ENCODE results near the gene CNEP1R1. TPM values are rescaled to one million over a fixed set of nuclear protein-coding genes. Genes with fewer than 3 reads are reported as not detected.

The CNEP1R1 gene
- total and polyA plus RNA-seq, 2 of the 8 experiments (the other 6 are each of a cell fraction or from before 2014, with no cell fraction given) = 10.6 to 13.6 TPM

DNA sequence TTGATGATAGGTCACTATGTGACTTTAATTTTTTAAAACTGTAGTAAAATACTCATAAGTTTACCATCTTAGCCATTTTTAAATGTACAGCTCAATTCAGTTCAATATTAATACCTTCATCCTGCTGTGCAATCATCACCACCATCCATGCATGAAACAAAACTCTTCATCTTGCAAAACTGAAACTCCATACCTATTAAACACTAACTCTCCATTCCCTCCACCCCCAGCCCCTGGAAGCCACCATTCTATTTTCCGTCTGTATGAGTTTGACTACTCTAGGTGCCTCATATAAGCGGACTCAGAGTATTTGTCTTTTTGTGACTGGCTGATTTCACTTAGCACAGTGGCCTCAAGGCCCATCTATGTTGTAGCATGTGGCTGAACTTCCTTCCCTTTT lies 9.4 kb upstream of the CNEP1R1 start:
- no peak overlapping the region for H4K91ac ChIP-seq (replicated peaks; ENCODE audit: insufficient read length, low read length)
- WGBS, 2 experiments (ENCODE audit: extremely low coverage in 1 of 2, insufficient coverage in 1 of 2, insufficient read length in 1 of 2, insufficient replicate concordance in 2 of 2, low coverage in 1 of 2, low lambda C conversion rate in 2 of 2, missing lambda C conversion rate in 1 of 2) = 74% methylated on average over 2 of the region's 2 CpGs; no CpG with 5 or more reads in 1 of the 2 experiments

More for the DNA sequence above, 9.4 kb upstream of the CNEP1R1 start:
- FAIRE-seq (no peak), DNase-seq (ENCODE audit: low read depth in 1 of 2, low spot score in 2 of 2) (no peak)
- no peak overlapping the region for H4K5ac ChIP-seq (ENCODE audit: insufficient read length, low read depth, low read length)
- no peak overlapping the region for H3K56ac ChIP-seq (replicated peaks; ENCODE audit: insufficient read length, low read depth, low read length)
- no peak overlapping the region for H4K8ac ChIP-seq (ENCODE audit: extremely low read depth, insufficient read depth, low read length)
- TF ChIP-seq ASH2L (IDR thresholded peaks at IDR 0.05; ENCODE audit: low read length) (no peak), NANOG (IDR thresholded peaks at IDR 0.05; ENCODE audit: insufficient read depth, low read depth, low read length, poor library complexity, severe bottlenecking) (no peak), BRCA1 (IDR thresholded peaks at IDR 0.05; ENCODE audit: low read depth, low read length) (no peak)
- H3K23ac ChIP-seq (ENCODE audit: insufficient read length) = no peak overlapping the region
- no peaks in the 10 kb centered on the region for H3K27me3 ChIP-seq (replicated peaks in 1 of 4; ENCODE audit: control insufficient read depth in 3 of 4, extremely low read depth in 1 of 4, insufficient read depth in 3 of 4, low read length in 3 of 4)
- no peak overlapping the region for H3K9ac ChIP-seq (replicated peaks in 1 of 4; ENCODE audit: extremely low read depth in 1 of 4, low read depth in 3 of 4, low read length in 3 of 4)
- H2AFZ ChIP-seq (ENCODE audit: low read length) = no peak overlapping the region
- H2BK12ac ChIP-seq (ENCODE audit: low read depth, low read length) = no peak overlapping the region
- ChIA-PET CTCF (ENCODE audit: partially characterized antibody) (interaction anchor here (1.0 to 3.1 kb wide), 3 partner anchors 10 to 156 kb away, joined by 3 to 12 read pairs (median 4); partner anchors contain the start of gene CNEP1R1), POLR2A (ENCODE audit: partially characterized antibody) (no interaction called here)
- no peak overlapping the region for H2AK5ac ChIP-seq (ENCODE audit: low read depth, low read length)
- H3K4me3 ChIP-seq (ENCODE audit: extremely low read depth in 1 of 4, insufficient read depth in 2 of 4, low read depth in 3 of 4, low read length in 4 of 4) = no peak overlapping the region
- no peaks in the 10 kb centered on the region for H4K20me1 ChIP-seq (replicated peaks in 1 of 2; ENCODE audit: control insufficient read depth in 1 of 2, insufficient read depth in 2 of 2, low read length in 2 of 2)
- no peaks in the 10 kb centered on the region for H3K23me2 ChIP-seq (ENCODE audit: low read depth, low read length)
- H2BK120ac ChIP-seq (replicated peaks; ENCODE audit: low read depth, low read length) = no peak overlapping the region
- no peak overlapping the region for H2BK15ac ChIP-seq (ENCODE audit: low read length)
- no peaks in the 10 kb centered on the region for H3K4me1 ChIP-seq (replicated peaks in 1 of 4; ENCODE audit: control insufficient read depth in 3 of 4, insufficient read depth in 4 of 4, low read length in 3 of 4)
- no peak overlapping the region for H3K14ac ChIP-seq (ENCODE audit: insufficient read length)
- no peak overlapping the region for H2BK20ac ChIP-seq (ENCODE audit: low read length)
- no peak overlapping the region for H3K18ac ChIP-seq (ENCODE audit: extremely low read depth, low read length)
- H3K4ac ChIP-seq (replicated peaks; ENCODE audit: insufficient read length, low read depth, low read length) = no peak overlapping the region
- H3K27ac ChIP-seq (ENCODE audit: low read depth, low read length) = no peak overlapping the region
- no peaks in the 10 kb centered on the region for H3K9me3 ChIP-seq (ENCODE audit: insufficient read depth in 2 of 2, low read depth in 1 of 2, low read length in 1 of 2)
- H3K4me2 ChIP-seq (ENCODE audit: insufficient read depth in 1 of 2, low read depth in 2 of 2, low read length in 2 of 2) = no peak overlapping the region
- H3K79me1 ChIP-seq (ENCODE audit: low read depth, low read length) = no peaks in the 10 kb centered on the region
- H2BK5ac ChIP-seq (ENCODE audit: low read depth, low read length) = no peak overlapping the region
- H3K36me3 ChIP-seq (ENCODE audit: control insufficient read depth in 2 of 4, insufficient read depth in 4 of 4, low read length in 3 of 4) = no peaks in the 10 kb centered on the region
- H3K79me2 ChIP-seq (ENCODE audit: control insufficient read depth in 1 of 2, insufficient read depth in 2 of 2, low read length in 2 of 2) = no peaks in the 10 kb centered on the region
